Measurements from ENCODE around the gene CHEK1.

The CHEK1 gene

GRCh38 chr11:125626288-125626950 lies 1.5 kb downstream of the CHEK1 start:
- DNase-seq (ENCODE audit: low read depth), result no peak

GRCh38 chr11:125627236-125627910 lies 2.4 kb downstream of the CHEK1 start:
- no peak for DNase-seq (ENCODE audit: low read depth)

- DNase-seq (ENCODE audit: low read depth), result no peak
Measured at GRCh38 chr11:125637840-125638239, 12.9 kb downstream of the CHEK1 start.

GRCh38 chr11:125638315-125638714 lies 13.4 kb downstream of the CHEK1 start:
- DNase-seq (ENCODE audit: low read depth), result no peak

GRCh38 chr11:125645871-125646270 lies 20.9 kb downstream of the CHEK1 start:
- DNase-seq (ENCODE audit: low read depth), result no peak

GRCh38 chr11:125649465-125650166 lies 24.7 kb downstream of the CHEK1 start:
- DNase-seq (ENCODE audit: low read depth), result no peak

GRCh38 chr11:125662689-125663088 lies 37.7 kb downstream of the CHEK1 start:
- no peak for DNase-seq (ENCODE audit: low read depth)

- DNase-seq (ENCODE audit: low read depth), result no peak
Measured at GRCh38 chr11:125663910-125664309, 38.9 kb downstream of the CHEK1 start.

GRCh38 chr11:125667151-125667550 lies 42.2 kb downstream of the CHEK1 start:
- DNase-seq (ENCODE audit: low read depth), result no peak

GRCh38 chr11:125670172-125670571 lies 45.2 kb downstream of the CHEK1 start:
- no peak for DNase-seq (ENCODE audit: low read depth)

GRCh38 chr11:125671561-125671960 lies 46.6 kb downstream of the CHEK1 start:
- DNase-seq (ENCODE audit: low read depth), result no peak

- DNase-seq (ENCODE audit: low read depth), result no peak
Measured at GRCh38 chr11:125674210-125674609, 49.2 kb downstream of the CHEK1 start.

- no peak for DNase-seq (ENCODE audit: low read depth)
Measured at GRCh38 chr11:125675196-125675595, 50.2 kb downstream of the CHEK1 start.

- no peak for DNase-seq (ENCODE audit: low read depth)
Measured at GRCh38 chr11:125679397-125679796, 54.4 kb downstream of the CHEK1 start.

GRCh38 chr11:125679837-125680236 lies 54.9 kb downstream of the CHEK1 start:
- no peak for DNase-seq (ENCODE audit: low read depth)

- no peak for DNase-seq (ENCODE audit: low read depth)
Measured at GRCh38 chr11:125680747-125681146, 55.8 kb downstream of the CHEK1 start, which contains the start of gene ACRV1. TSS of gene ACRV1 (minus strand) at chr11:125680847. CDS start at chr11:125680780, 67 bp downstream.

- DNase-seq (ENCODE audit: low read depth), result no peak
Measured at GRCh38 chr11:125685228-125685627, 60.3 kb downstream of the CHEK1 start.

- no peak for DNase-seq (ENCODE audit: low read depth)
Measured at GRCh38 chr11:125688066-125688465, 63.1 kb downstream of the CHEK1 start.

- no peak for DNase-seq (ENCODE audit: low read depth)
Measured at GRCh38 chr11:125688632-125689031, 63.7 kb downstream of the CHEK1 start.

- DNase-seq (ENCODE audit: low read depth), result no peak
Measured at GRCh38 chr11:125689274-125689859, 64.4 kb downstream of the CHEK1 start.

- DNase-seq (ENCODE audit: low read depth), result no peak
Measured at GRCh38 chr11:125690006-125690405, 65.0 kb downstream of the CHEK1 start.

GRCh38 chr11:125692887-125693286 lies 67.9 kb downstream of the CHEK1 start:
- no peak for DNase-seq (ENCODE audit: low read depth)

GRCh38 chr11:125694951-125695350 lies 70.0 kb downstream of the CHEK1 start:
- DNase-seq (ENCODE audit: low read depth), result no peak
